ENCODE measurements around the gene SIAH1.

DNA sequence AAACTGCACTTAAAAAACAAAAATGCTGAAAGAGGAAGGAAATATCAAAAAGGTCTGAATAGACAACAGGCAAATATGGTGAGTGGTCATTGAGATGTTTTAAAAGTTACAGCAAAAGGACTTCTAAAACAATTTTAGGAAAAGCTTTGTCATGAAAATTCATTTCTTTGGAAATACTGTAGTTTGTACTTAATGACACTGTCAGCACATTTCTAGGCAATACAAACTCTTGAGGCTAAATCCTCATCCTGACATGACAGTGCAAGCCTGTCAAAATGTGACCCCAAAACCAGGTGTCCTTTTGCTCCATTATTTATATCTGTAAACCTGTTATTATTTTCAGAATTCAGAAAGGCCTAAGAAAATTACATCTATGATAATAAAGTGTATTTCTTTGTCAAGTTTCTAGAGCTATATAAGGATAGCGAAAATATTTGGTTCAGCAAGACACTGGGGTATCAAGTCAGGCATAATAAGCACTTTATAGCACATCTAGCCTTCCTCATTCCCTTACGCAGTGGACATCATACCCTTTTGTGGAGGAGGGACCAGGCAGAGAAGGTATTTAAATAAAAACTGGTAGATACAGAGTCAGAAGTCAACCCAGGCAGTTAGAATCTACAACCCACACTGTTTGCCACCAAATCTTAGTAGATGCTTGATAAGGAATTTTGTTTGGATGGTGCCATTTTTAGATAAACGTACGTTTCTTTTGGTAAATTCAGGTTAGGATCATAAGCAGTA is 28.4 kb downstream of the SIAH1 start:
- TF ChIP-seq CTCF (IDR thresholded peaks at IDR 0.05) (no peak), ZFX (IDR thresholded peaks at IDR 0.05; ENCODE audit: borderline replicate concordance) (no peak)
